Inferior parietal cortex (tissue), 1 donor: ENCODE data around the gene ESRRB.

Experiments used
- DNase-seq: peaks from one replicate; pipeline ENCODE4 v3.0.0-alpha.2; 2016; ENCODE audit errors: extremely low spot score

The ESRRB gene

GRCh38 chr14:76352639-76353281, 23.2 kb upstream of the ESRRB start:
- peak; percentile 32 for DNase-seq

- DNase-seq: no peak
Observed at GRCh38 chr14:76354310-76354709, 21.6 kb upstream of the ESRRB start.

DNA sequence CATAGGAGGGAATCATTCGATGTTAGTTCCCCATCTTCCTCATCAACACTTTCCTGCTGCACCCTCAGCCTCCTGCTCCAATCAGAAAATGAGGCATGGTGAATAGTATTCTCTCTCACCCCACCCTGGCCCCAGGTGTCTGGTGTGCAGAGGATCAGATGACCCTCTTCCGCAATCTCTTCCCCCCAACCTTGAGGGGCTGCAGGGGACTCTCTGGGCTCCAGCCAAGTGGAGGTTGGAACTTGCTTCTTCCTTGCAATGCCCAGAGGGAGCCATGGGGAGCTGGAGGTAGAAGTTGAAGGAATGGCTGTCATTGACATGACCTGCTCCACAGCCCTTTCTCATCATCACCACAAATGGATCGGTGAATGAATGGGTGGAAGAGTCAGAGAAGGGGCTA, 20.2 kb upstream of the ESRRB start:
- no peak for DNase-seq

- DNase-seq: no peak
Observed at GRCh38 chr14:76371066-76371465, 4.9 kb upstream of the ESRRB start.

GRCh38 chr14:76373456-76373855, 2.5 kb upstream of the ESRRB start:
- no peak for DNase-seq

GRCh38 chr14:76375484-76375883, 453 bp upstream of the ESRRB start:
- no peak for DNase-seq

GRCh38 chr14:76376409-76376877, 506 bp downstream of the ESRRB start:
- DNase-seq: no peak

DNA sequence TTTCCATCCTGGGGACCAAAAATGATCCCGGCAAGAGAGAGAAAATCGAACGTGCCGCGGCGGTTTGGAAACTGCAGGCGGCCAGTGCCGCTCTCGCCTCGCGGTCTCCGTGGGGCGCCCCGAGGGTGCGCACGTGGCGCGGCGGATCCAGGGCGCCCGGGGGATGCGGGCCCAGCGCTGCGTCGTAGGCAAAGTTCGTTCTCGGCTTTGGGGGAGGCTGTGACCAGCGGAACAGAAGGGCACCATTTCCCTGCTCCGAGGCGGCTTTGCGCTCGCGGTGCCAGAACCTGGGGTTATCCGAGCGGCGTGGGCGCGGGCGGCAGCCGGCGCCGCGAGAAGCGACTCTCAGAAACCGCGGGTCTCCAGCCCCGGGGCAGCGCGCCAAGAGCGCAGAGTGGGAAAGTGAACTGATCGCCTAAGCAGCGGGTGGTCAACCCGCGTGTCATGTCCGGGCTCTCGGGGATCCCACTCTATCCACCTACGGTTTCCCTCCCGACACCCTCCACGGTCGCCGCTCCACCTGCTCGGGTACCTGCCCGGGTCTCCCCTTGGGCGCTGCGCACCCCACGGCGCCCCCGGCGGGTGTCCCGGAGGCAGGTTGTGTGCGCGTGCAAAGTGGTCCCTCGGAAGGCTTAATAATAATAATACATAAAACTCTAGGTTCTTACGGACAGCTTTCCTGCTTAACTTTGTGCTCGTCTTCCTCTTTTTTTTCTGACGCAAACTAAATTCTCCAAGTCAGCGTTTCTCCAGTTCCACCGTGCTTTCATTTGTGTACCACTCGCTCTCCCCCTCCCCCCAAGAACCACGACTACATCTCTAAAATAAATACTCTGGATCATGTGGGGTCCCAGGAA, 1.2 kb downstream of the ESRRB start:
- DNase-seq: no peak

DNA sequence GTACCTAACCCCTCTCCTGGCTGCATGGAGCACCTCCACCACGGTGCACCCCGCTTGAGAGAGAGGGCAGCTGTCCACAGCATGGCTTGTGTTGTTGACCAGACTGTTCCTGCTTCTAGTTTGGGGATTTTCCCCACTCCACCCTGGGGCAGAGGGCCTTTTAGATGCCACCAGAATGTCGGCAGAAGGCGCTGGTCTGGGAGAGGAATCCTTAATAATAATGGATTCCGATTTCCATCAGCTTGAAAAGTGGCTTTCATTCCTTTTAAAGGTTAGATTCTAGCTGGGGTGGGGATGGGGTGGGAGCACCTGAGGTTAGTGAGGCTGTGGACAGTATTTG, 1.8 kb downstream of the ESRRB start:
- no peak for DNase-seq

DNA sequence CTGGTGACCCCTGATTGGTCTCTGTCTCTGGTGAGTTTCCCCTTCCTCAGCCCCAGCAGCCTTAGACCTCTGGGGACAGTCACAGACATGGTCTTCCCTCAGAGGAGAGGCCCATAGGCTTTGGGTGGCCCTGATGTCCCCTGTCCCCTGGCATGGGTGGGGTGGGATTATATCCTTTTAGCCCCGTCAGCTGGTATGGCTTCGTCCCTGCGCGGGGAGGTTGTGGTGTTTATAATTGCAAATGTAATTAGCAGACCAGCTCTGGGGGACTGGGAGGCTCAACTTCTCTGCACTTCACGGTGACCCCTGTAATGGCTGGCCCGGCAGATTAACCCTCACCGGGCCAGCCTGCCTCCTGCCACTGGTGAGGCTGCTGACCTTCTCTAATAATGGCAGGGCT, 5.1 kb downstream of the ESRRB start:
- no peak for DNase-seq

DNA sequence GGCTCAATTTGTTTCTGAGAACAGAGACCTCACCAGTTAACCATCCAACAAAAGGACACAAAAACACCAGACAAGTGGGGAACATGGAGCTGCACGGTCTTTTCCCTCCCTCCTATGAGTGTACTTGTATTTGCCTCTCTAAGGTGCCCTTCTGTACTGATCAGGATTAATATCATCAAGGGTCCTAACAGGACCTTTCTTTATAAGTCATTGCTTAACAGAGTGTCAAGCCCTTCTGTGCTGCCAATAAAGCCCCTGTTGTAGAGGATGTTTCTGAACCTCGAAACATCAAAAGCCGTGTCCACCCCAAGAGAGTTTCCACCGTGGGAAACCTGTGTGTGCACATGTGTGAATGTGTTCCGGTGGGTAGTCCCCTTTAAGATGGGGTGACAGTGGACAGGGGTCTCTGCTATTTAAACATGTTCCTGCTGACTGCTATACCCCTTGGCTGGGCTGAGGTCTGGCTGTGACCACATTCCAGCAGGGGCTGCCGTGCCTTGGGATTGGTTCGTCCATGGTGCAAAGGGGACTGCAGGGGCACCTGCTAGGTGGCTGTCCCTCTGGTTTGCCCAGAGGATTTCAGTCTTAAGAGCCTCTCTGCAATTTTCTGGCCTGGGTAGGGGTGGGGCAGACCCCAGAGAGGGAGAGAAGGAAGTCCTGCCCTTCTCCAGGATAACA, 6.0 kb downstream of the ESRRB start:
- DNase-seq: no peak

DNA sequence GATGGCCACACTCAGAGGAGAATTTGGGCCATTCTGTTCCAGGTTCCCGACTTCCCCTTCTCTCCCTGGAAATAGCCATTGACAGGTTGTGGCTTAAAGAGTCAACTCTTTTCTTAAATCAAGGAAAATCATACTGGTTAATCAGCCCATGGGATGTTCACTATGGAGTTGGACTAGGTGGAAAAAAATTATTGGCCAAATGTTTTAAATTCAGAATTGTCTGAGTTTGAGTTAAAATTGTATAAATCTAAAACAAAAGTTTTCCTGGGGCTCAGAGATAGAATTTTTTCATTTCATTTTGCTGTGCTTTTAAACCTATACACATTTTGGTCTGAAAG, 6.5 kb downstream of the ESRRB start:
- DNase-seq: no peak

DNA sequence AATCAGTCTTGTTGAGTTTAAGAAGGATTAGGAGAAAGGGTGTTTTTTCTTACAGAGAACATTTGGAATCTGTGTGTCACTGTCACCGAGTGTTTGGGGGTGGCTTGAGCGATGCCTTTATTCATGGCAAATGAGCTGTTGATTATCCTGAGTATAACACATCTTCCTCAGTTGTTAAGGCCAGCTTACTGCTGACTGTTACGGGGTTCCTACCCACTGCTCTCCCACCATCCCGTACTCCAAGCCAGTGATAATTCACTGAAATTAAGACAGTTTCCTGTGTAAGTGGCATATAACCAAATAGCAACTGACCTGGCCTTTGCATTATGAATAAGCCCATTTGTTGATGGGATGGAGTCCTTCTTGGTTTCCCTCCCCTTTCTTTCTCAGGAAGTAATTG, 9.5 kb downstream of the ESRRB start:
- no peak for DNase-seq

GRCh38 chr14:76386944-76387782, 11.2 kb downstream of the ESRRB start:
- DNase-seq: peak; percentile 92

DNA sequence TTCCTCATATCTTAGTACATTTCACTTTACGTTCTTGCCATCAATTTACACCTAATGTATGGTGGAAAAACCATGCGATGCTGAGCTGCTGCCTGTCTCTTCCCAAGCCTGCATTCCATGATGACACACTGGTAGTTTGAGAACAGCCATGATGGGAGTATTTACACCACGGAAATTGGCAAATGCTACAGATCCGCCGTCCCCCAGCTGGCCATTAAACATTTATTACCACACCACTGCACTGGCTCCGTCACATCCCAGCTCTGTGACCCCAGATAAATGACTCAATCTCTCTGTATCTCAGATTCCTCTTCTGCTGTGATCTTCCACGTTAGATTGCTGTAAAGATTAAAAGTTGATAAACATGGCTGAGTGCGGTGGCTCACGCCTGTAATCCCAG, 13.9 kb downstream of the ESRRB start:
- DNase-seq: no peak

DNA sequence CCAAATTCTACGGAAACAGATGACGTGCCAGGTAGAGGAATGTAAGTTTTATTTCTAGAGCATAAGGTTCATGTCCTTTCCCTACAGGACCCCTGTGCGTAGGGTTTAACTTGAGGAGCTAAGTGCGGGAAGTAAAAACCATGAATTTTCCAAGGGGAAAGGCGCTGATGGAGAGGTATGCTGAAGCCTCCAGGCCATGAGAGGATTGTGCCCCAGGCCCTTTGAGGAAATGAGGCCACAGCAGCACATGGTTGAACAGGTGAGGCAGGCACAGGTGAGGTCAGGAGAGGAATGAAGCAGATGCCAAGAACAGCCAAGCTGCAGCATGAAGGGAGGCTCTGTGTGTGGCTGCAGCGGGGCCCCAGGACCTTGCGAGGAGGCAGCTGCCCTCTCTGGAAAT, 14.7 kb downstream of the ESRRB start:
- no peak for DNase-seq

DNA sequence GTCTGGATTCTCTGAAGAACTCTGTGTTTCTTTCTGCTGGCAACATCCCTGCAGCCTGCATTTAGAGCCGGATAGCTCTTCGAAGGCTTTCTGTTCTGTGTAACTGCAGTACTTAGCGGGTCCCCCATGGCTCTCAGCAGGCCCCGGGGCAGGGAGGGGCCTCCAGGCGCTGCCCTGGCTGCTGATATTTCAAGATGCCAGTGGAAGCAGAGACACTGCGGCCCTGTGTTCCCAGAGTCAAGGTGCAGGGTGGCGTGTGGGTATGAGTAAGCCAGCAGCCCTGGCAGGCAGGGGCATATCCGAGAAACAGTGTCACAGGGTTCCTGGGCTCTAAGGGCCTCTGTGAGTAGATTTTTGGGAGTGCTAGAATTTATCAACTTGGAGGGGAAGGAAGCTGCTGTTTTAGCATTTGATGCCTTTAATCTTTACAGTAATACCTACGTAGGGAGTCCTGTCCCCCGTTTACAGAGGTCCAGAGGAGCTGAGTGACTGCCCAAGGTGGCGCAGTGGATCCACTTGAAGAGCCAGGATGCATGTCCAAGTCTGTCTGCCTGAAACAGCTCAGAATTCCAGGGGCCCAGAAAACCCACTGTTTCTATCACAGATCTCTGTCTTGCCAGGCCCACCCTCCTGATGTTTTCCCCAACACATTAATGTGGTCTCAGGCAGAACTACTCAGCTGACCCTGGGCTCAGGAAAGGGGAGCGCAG, 16.2 kb downstream of the ESRRB start:
- DNase-seq: no peak

DNA sequence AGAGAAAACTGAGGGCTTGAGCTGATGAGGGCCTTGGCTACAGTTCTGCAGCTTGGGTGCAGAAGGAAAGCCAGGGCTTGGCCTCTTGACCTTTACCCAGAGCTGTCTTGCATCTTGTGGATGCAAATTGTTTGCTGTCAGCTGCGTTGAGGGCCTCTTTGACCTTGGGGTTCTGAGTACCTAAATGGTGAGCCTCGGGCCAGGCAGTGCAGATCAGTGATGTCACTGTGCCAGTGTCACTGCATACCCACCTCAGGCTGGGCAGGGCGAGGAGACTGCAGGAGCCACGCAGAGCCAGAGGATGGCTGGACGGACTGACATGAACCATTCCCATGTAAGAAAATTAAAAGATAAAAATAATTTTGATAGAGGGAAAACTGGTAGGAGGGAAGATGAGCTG, 18.6 kb downstream of the ESRRB start:
- DNase-seq: no peak

GRCh38 chr14:76395161-76395560, 19.2 kb downstream of the ESRRB start:
- DNase-seq: no peak

GRCh38 chr14:76396714-76397187, 20.8 kb downstream of the ESRRB start:
- no peak for DNase-seq

GRCh38 chr14:76405627-76406026, 29.7 kb downstream of the ESRRB start:
- DNase-seq: no peak
